Stimulated activated CD8-positive, alpha-beta memory T cell treated with anti-CD3 and anti-CD28 coated beads, Interleukin-7, amount 100 ng/mL, for 1 hour (primary cell): ENCODE results near the gene CRB1.

Source experiments
- DNase-seq, 2 donors: peaks; one replicate each; pipeline ENCODE4 v3.0.0-alpha.2; 2020; ENCODE audit warnings: low read depth in 2 of 2

Gene CRB1

GRCh38 chr1:197526736-197527371, 258.8 kb downstream of the CRB1 start:
- DNase-seq, result no peak
